IPS-15b (cell line): Measurements from ENCODE around the gene CACNB4.
"Not testable (repeated sequence)": the region's sequence is repeated elsewhere in the genome, so short reads cannot be mapped to it uniquely, and the experiment has no call there.

Experiments
- H3K27me3 ChIP-seq: one replicate; pipeline ENCODE4 v1.6.1; 2013; ENCODE audit warnings: low read length; ENCODE audit not compliant: control insufficient read depth, insufficient read depth
- H3K36me3 ChIP-seq: one replicate; pipeline ENCODE4 v1.6.1; 2013; ENCODE audit warnings: low read length; ENCODE audit not compliant: control insufficient read depth, insufficient read depth
- H3K4me1 ChIP-seq: one replicate; pipeline ENCODE4 v1.6.1; 2013; ENCODE audit warnings: mild to moderate bottlenecking, low read length; ENCODE audit not compliant: control insufficient read depth, insufficient read depth
- H3K4me3 ChIP-seq: one replicate; pipeline ENCODE4 v1.5.1; 2013; ENCODE audit warnings: low read depth, low read length
- H3K9ac ChIP-seq: one replicate; pipeline ENCODE4 v1.6.1; 2013; ENCODE audit warnings: low read depth, mild to moderate bottlenecking, low read length
- H3K9me3 ChIP-seq: one replicate; pipeline ENCODE4 v1.6.1; 2013; ENCODE audit warnings: mild to moderate bottlenecking, low read length; ENCODE audit not compliant: control insufficient read depth, insufficient read depth

The CACNB4 gene

DNA sequence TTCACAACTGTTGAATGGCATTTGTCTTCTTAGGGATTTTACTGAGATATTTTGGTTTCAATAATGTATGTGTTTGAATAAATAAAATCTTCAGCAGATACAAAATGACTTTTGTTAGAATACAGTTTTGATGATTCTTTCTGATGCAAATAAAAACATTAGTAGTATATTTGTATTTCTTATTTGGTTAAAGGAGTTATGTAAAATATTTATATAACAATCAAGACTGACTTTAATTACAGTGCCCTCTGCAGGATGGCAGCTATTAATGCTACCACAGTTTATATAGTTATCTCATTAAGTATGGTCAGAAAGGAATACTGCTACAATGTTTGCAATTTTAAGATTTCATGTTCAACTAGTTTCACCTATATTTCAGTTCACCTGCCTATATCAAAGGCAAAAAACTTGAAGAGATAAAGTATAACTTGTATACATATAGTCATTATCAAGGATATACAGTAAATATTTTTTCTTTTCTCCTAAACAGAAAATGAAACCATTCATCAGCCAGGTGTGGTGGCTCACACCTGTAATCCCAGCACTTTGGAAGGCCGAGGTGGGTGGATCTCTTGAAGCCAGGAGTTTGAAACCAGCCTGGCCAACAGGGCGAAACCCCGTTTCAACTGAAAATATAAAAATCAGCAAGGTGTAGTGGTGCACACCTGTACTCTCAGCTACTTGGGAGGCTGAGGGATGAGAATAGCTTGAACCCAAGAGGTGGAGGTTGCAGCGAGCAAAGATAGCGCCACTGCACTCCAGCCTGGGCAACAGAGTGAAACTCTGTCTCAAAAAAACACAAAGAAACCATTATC is 290.4 kb downstream of the CACNB4 start:
- H3K4me1 ChIP-seq = no peaks in the 10 kb centered on the region
- no peak overlapping the region for H3K9ac ChIP-seq
- H3K9me3 ChIP-seq = no peaks in the 10 kb centered on the region
- H3K27me3 ChIP-seq = no peaks in the 10 kb centered on the region
- H3K4me3 ChIP-seq = no peak overlapping the region
- no peaks in the 10 kb centered on the region for H3K36me3 ChIP-seq

DNA sequence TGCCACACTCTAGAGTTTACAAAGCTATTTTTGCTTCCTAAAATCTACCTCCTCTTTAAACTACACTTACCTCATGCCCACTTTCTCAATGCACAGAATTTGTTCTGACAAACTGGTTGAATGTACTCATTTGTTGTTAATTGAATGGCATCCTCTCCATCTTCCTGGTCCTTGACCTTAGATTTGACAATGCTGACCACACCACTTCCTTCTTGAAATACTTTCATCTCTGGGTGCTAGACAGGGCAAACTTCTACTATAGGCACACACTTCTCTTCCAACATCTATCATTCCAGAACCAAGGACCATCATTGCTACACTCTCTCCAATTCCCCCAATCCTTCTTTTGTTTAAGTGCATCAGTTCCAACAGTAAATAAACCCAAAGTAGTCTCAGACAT is 292.9 kb downstream of the CACNB4 start:
- no peaks in the 10 kb centered on the region for H3K36me3 ChIP-seq
- no peak overlapping the region for H3K9ac ChIP-seq
- no peaks in the 10 kb centered on the region for H3K27me3 ChIP-seq
- no peaks in the 10 kb centered on the region for H3K4me1 ChIP-seq
- H3K9me3 ChIP-seq = no peaks in the 10 kb centered on the region
- no peak overlapping the region for H3K4me3 ChIP-seq

DNA sequence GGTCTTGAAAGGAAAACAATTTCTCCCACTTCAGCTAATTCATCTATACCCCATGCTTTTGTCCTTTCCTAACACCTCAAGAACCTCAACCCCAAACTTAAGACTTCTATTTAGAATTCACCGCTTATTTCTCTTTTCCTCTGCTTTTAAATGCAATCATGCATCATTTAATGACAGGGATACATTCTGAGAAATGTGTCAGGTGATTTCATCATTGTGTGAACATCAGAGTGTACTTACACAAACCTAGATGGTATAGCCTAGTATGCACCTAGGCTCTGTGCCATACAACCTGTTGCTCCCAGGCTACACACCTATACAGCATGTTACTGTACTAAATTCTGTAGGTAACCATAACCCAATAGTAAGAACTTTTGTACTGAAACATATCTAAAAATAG is 293.5 kb downstream of the CACNB4 start:
- H3K27me3 ChIP-seq = no peaks in the 10 kb centered on the region
- H3K9me3 ChIP-seq = no peaks in the 10 kb centered on the region
- H3K4me1 ChIP-seq = no peaks in the 10 kb centered on the region
- H3K36me3 ChIP-seq = no peaks in the 10 kb centered on the region
- no peak overlapping the region for H3K9ac ChIP-seq
- no peak overlapping the region for H3K4me3 ChIP-seq

DNA sequence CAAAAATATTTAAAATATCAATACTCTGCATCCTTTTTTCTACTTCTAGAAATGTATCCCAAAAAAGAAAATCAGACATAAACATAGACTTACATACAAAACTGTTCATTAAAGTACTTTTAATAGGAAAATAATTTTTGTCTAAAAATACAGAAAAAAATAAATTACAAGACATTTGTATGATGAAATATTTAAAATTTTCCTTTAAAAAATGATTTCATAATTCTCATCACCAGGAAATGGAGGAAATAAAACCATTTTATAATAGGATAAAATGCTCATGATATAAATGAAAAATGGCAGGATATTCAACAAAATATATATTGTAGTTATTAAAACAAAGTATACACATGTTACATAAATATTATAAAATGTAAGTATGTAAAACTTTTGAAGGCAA is 295.0 kb downstream of the CACNB4 start:
- Histone ChIP-seq H3K27me3 (no peaks in the 10 kb centered on the region), H3K36me3 (no peaks in the 10 kb centered on the region), H3K9me3 (no peaks in the 10 kb centered on the region), H3K4me3 (no peak overlapping the region), H3K9ac (no peak overlapping the region), H3K4me1 (no peaks in the 10 kb centered on the region)

DNA sequence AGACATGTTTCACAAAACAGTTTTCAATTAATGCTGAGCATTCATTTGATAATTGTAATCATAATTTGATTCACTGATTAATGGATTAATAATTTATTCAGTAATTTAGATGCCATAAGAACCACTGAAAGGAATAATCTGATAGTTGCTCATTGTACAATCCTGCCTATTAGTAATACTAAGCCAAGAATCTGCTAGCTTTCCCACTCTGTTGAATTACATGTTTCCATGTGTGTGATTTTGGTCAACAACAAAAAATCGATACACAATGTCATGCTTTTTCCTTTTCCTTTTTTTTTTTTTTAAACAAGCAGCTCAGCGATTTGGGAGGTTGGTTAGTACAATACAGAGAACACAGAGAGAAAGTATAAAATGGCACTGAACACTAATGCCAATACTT is 296.5 kb downstream of the CACNB4 start:
- Histone ChIP-seq H3K36me3 (no peaks in the 10 kb centered on the region), H3K4me3 (no peak overlapping the region), H3K27me3 (no peaks in the 10 kb centered on the region), H3K9me3 (no peaks in the 10 kb centered on the region), H3K4me1 (no peaks in the 10 kb centered on the region), H3K9ac (no peak overlapping the region)

DNA sequence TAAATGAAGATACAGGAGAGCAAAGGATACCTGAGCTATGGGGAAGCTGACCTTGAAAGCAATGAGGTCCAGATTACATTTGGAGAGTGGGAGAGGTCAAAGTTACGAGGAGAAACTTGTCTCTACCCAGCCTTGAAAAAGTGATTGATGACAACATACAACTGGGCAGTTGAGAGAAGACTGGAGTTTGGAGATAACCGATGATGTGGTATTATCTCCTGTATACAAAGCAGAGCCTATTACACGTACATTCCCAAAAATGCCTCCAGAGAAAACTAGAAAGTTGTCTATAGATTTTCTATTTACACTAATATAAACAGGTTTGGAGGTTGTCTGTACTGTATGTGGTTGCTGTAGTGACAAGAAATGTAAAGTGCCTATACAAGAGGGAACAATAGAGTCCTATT is 299.0 kb downstream of the CACNB4 start:
- Histone ChIP-seq H3K4me3 (no peak overlapping the region), H3K9ac (no peak overlapping the region), H3K9me3 (no peaks in the 10 kb centered on the region), H3K36me3 (no peaks in the 10 kb centered on the region), H3K4me1 (no peaks in the 10 kb centered on the region), H3K27me3 (no peaks in the 10 kb centered on the region)

DNA sequence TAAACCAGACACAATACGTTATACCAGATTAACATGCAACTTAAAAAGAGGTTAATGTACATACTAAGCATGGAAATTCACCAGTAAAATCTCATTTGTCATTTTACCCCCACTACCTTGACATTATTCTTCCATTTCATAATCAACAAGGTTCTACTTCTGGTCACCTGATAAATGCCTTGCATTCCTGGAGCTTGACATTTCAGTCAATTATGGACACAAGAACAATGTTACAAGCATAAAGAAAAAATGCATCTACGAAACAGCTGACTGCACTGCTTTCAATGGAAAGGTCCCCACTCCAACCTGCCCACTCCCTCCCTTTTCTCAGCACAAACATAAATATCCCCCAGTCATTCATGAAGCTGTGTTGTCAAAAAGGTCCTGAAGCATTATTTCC is 302.1 kb downstream of the CACNB4 start:
- H3K27me3 ChIP-seq = no peaks in the 10 kb centered on the region
- H3K9me3 ChIP-seq = no peaks in the 10 kb centered on the region
- no peaks in the 10 kb centered on the region for H3K4me1 ChIP-seq
- no peak overlapping the region for H3K9ac ChIP-seq
- H3K36me3 ChIP-seq = no peaks in the 10 kb centered on the region
- no peak overlapping the region for H3K4me3 ChIP-seq

DNA sequence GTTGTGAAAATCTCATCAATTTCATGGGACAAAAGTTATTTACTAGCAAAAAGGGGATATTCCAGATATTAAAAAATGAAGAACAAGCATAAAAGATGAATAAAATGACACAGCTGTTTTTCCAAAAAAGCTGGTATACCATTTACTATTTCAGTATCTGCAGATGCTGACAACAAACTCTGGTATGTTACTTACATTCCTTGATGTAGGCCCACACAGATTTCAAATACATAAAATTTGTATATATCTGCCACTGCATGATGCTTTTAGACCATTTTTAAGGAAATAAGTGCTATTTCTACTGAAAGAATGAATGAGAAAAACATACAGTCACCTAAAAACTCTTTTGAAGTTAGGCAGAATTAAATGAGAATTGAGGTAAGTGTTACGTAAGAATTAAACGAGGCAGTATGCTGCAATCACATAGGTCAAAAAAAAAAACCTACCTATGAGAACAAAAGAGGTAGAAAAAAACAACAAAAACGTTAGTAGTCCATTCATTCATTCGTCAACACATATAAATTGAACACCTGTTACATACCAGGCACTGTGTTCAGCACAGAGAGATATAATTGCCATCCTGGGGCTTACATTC is 303.1 kb downstream of the CACNB4 start:
- no peaks in the 10 kb centered on the region for H3K4me1 ChIP-seq
- H3K36me3 ChIP-seq = no peaks in the 10 kb centered on the region
- no peaks in the 10 kb centered on the region for H3K27me3 ChIP-seq
- H3K4me3 ChIP-seq = no peak overlapping the region
- no peaks in the 10 kb centered on the region for H3K9me3 ChIP-seq
- H3K9ac ChIP-seq = no peak overlapping the region

DNA sequence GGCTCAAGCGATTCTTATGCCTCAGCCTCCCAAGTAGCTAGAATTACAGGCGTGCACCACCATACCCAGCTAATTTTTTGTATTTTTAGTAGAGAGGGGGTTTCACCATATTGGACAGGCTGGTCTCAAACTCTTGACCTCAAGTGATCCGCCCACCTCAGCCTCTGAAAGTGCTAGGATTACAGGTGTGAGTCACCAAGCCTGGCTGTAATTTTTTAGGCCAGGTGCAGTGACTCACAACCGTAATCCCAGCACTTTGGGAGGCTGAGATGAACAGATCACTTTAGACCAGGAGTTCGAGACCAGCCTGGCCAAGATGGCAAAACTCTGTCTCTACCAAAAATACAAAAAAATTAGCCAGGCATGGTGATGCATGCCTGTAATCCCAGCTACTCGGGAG is 304.4 kb downstream of the CACNB4 start:
- not testable (repeated sequence) for H3K27me3 ChIP-seq, H3K36me3 ChIP-seq, H3K9me3 ChIP-seq, H3K4me1 ChIP-seq, H3K4me3 ChIP-seq, H3K9ac ChIP-seq

DNA sequence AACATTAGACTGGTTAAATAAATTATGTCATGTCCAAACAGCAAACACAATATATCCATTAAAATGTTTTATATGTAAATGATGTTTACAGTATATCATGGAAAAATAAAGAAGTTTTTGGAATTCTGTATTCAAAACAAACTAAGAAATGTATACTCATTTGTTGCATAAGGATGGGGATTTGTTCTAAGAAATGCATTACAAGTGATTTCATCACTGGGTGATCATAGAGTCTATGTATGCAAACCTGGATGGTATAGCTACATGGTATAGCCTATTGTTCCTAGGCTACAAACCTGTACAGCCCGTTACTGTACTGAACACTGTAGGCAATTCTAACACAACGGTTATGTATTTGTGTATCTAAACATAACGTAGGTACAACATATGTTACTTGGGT is 305.7 kb downstream of the CACNB4 start:
- H3K4me1 ChIP-seq = no peaks in the 10 kb centered on the region
- no peaks in the 10 kb centered on the region for H3K27me3 ChIP-seq
- H3K36me3 ChIP-seq = no peaks in the 10 kb centered on the region
- H3K9me3 ChIP-seq = no peaks in the 10 kb centered on the region
- no peak overlapping the region for H3K9ac ChIP-seq
- H3K4me3 ChIP-seq = no peak overlapping the region

DNA sequence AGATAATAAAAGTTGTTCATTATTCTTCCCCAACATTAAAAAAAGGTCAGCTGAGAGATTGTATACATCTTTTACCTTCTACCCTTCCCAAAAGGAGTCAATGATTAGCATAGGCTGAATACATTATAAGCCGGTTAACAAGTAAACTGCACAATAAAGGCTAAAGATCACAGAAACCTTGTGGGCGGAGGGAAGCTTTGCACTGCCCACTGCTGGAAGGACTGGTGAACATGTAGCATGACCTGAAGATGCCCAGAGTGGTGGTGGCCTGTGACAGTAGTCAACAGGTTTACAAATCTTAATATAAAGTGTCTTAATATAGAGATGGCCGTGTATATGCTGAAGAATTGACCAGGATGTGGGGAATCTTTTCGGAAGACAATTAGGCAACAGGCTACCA is 306.3 kb downstream of the CACNB4 start:
- Histone ChIP-seq H3K4me3 (no peak overlapping the region), H3K9me3 (no peaks in the 10 kb centered on the region), H3K4me1 (no peaks in the 10 kb centered on the region), H3K9ac (no peak overlapping the region), H3K27me3 (no peaks in the 10 kb centered on the region), H3K36me3 (no peaks in the 10 kb centered on the region)

DNA sequence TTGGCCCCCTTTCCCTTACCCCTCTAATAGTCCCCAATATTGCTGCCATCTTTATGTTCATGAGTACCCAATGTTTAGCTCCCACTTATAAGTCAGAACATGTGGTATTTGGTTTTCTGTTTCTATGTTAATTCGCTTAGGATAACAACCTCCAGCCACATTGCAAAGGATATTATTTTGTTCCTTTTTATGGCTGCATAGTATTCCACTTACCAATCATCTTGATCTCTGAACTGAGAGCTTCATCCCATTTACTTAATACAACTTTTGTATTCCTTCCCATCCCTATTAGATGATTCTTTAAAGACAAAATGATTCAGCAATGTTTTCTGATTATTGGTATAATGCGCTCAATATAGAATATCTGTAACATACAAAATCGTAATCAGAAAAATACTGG is 307.3 kb downstream of the CACNB4 start:
- Histone ChIP-seq H3K4me3 (no peak overlapping the region), H3K36me3 (no peaks in the 10 kb centered on the region), H3K4me1 (peaks cover under 1% of the 10 kb centered on the region), H3K9ac (no peak overlapping the region), H3K27me3 (no peaks in the 10 kb centered on the region), H3K9me3 (no peaks in the 10 kb centered on the region)
